GM12874 (cell line): ENCODE results near the gene KRT7.
A peak's percentile ranks its signal among the peaks of the same experiment; 100 is the strongest.

Source experiments
- TF ChIP-seq, protein P1 (sequence below): IDR thresholded peaks from 2 replicates; pipeline ENCODE4 v1.5.1; 2011; ENCODE audit warnings: low read depth, mild to moderate bottlenecking, control low read depth, low read length, moderate library complexity; ENCODE audit not compliant: insufficient read depth

KRT7 gene

DNA sequence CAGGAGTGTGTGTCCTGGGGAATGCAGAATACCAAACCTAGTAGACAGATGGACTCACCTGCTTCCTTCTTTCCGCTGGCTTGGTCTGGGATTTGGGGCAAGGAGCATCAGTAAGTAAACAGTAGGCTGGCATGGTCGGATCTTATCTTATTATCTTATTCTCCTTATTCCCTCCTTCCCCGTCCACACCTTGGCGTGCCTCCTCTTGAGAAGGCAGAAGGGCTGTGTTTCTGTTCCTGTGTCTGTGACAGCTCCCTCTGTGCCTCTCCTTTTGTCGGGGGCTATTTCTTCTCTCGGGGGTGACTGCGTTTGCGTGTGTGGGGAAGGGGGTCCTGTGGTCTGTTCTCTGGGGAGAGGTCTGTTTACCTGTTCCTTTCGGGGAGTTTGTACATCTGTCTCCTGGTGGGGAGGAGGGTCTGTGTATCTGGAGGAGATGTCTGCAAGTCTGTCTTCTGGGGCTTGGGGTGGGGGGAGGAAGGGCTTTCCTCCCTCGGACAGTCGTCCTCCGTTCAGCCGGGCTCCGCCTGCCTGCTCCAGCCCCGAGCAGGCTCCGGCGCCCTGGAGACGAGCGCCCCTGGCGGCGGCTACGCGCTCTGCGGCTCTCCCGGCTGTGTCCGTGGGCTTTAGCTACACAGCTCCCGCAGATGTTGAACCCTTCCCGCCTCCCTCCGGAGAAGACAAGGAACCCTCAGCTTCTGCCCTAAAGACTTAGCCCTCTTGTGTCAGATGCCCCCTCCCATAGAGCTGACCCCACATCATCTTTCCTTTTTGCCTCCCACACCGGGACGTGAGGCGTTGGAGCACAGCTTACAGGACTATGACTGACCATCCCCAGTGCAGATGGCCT, 45.8 kb downstream of the KRT7 start:
- TF ChIP-seq, protein P1, sequence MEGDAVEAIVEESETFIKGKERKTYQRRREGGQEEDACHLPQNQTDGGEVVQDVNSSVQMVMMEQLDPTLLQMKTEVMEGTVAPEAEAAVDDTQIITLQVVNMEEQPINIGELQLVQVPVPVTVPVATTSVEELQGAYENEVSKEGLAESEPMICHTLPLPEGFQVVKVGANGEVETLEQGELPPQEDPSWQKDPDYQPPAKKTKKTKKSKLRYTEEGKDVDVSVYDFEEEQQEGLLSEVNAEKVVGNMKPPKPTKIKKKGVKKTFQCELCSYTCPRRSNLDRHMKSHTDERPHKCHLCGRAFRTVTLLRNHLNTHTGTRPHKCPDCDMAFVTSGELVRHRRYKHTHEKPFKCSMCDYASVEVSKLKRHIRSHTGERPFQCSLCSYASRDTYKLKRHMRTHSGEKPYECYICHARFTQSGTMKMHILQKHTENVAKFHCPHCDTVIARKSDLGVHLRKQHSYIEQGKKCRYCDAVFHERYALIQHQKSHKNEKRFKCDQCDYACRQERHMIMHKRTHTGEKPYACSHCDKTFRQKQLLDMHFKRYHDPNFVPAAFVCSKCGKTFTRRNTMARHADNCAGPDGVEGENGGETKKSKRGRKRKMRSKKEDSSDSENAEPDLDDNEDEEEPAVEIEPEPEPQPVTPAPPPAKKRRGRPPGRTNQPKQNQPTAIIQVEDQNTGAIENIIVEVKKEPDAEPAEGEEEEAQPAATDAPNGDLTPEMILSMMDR, result peak; percentile 99

DNA sequence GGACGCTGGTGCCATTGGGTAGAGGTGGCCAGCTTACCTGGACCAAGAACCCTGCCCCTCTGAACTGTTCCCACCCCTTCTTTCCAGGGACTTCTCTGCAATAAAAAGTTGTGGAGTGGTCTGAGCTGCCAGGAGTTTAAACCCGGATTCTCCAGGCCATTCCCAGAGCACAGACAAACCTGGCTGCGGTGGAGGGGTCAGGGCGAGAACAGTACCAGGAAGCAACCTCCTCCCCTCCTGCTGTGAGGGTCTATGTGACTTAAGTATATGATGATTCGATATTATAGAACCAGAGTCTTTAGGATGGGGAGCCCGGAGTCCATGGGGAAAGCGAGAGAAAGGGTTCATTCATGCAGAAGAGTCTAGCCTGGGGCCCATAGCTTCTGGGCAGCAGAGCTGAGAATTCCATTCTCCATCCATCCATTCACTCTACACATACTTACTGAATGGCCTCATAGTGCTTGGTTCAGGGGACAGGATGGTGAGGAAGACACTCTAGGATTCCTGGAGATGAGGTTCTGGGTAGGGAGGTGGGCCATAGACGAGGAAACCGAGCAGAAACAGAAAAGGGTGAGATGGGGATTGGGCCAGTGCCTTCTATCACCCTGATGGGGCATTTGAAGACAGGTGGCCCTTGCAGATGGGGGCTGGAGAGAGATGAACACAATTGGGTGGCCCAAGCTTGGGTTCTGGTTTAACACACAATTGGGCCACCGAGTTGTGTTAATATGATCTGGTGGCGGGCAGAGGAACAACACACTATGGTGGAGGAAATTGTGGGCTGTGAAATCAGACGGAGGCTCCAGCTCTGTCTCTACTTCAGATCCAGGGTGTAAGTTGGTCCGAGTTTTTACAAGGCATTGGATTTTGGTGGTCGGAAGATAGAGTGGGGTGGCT, 46.6 kb downstream of the KRT7 start:
- TF ChIP-seq, protein P1, result no peak

DNA sequence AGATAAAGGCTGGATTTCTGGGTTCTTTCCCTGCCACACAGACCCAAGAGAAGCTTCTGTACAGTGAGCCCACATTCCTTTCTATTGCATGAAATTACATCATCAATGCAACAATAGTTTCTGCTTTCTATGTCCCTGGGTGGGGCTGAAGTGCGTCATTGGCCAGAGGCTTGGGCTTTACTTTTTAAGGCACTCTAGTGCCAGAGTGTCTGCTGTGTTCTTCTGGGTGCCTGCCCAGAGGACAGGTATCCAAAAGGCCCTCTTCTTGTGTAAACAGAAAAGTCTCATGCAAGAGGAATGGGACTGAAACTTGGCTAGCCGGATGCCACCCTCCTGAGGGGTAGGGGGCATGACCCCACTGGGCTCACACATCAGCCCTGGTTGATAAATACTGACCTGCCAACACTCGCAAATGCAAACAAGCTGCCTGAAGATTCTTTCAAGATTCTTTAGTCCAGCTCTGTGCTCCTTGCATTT, 47.3 kb downstream of the KRT7 start:
- TF ChIP-seq, protein P1, result no peak

DNA sequence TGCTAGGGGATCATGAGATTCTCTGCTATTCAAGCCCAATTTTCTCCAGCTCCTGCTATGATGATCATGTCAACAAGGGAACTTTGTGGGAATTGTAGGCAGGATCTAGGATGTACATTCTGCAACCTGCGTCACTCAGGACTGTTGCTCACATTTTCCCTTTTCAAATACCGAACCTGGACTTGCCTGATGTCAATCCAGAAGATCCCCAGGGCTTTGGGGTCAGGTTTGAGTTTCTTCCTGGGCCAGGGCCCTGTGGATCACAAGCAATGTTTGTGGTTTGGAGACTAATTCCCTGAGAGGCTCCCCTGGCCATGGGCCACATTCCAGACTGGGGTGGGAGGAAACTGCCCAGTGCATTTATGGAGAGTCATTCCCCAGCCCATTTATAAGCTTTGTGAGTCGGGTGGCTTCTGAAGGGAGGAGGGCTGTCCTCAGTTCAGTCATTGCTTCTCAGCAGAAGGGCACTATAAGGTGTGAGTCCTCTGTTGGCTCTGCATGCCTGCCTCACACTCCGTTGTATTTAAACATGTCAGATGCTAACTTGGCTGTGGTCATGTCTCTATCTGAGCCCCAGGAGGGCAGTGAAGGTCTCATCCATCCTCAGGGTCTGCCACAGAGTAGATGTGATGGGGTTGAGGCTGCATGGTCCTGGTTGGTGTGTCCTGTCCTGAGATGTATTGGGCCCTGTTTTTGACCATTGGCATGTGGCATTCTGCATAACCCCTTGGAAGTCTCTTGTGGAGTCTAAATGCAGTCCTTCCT, 47.9 kb downstream of the KRT7 start:
- TF ChIP-seq, protein P1, result no peak

DNA sequence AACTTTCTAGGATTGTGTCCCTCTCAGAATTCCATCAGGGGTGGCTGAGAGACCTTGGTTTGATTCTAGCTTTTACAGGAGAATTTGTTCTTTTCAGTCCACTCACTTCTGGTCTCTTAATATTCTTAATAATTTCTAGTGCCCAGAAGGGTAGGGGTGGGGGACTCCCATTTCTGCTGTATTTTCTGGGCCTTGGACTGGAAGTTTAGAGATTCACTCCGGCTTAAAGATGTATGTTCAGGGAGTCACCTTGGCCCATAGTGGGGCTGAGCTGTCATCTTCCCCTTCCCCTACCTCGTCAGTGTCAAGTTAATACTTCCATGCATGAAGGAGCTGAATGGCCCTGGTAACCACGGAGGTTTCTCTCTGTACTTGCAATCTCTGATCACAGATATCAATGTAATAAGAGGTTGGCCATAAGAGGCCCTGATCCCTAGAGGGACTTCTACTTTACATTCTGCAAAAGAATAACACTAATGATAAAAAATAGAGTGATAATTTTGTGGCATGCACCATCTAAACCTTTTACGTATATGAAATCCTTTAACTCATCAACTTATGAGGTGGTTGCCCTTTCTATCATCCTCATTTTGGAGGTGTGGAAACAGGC, 51.6 kb downstream of the KRT7 start:
- TF ChIP-seq, protein P1, result no peak

DNA sequence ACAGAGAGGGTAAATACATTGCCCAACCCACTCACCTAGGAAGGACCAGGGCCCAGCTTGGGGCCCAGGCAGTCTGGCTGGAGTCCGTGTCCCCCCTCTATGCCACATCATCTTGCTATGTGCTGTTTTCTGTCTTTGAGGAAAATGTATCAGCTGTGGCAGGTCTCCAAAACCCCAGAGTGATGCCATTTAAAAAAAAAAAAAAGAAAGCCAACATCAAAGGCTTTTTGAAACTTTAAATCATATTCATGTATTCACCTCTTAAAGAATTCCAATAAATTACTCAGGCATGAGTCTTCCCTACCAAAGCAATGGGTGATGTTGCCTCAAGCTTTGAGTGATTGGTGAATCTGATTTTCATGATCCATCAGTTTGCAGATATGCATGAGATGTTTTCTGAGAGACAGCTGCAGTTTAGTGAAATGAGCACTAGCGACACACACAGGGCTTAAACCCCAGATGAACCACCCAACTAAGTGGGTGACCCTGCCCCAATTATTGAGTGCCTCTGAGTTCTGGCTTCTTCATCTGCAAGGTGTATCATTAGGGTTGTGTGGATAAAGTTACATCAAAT, 52.2 kb downstream of the KRT7 start:
- TF ChIP-seq, protein P1, result no peak
